Activated CD8-positive, alpha-beta memory T cell treated with anti-CD3 and anti-CD28 coated beads, Interleukin-2, amount 50 U/mL, for 24 hours (primary cell): Measurements from ENCODE around the gene FDCSP.
"Not testable (repeated sequence)": the region's sequence is repeated elsewhere in the genome, so short reads cannot be mapped to it uniquely, and the experiment has no call there.

Source experiments
- DNase-seq: peaks from one replicate; pipeline ENCODE4 v3.0.0-alpha.2; 2020; ENCODE audit errors: extremely low read depth

Gene FDCSP

DNA sequence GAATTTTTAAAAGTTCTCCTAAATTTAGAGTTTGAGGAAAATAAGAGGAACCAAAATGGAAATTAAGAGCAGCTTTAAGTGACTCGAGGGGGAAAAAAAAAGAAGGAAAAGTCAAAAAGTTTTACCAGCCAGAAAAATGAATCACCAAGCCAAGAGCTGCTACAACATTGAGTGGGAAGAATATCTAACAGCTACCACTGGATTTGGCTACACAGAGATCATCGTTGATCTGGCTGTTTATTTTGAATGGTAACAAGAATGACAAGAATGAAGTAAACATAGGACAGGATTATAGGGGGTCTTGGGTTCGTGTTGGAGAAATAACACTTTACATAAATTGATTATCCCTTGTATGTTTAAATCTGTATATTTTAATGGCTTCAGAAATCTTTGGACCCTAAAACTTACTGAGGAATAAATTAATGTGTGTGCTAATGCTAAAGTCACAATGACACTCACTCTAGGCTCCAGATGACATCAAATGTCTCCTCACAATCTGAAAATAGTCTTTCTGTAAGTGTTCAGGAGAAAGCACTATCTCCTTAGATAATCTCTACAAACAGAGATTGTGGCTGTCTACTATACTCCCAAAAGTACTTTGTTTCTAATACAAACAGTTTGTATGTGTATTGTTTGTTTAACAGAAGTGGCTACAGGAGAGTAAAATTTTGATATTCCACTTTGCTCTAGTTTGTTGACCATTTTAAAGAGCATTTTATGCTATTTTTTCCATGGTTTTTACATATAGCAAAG, 13.4 kb downstream of the FDCSP start:
- DNase-seq, result no peak

DNA sequence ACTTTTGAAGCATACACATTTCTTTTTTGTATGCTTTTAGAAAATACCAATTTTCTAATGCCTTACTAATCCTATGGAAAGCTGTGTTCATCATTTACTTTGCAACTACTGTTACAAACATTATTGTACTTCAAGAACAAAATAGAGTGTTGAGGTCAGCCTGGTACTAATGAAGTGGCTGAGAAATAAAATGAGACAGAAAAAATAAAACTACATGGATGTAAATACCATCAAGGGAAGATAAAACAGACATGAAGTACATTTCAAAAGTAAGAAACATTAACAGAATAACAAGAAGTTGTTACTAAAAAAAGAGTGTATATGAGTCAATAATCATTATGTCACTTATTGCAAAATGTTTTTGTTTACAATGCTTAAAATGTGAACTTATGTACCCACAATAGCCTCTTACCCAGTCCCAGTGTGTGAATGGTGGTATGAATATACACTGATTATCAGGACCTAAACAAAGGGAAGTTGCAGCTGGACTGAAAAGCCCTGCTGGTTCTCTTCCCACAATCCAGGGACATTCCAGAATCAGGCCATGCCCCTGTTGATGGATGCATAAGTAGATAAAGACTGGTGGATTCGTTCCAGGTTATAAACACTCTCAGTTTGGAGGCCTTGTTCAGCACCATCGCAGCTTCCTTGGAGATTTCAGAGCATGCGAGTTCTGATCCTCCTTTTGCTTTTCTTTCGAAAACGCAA, 14.1 kb downstream of the FDCSP start:
- no peak for DNase-seq

DNA sequence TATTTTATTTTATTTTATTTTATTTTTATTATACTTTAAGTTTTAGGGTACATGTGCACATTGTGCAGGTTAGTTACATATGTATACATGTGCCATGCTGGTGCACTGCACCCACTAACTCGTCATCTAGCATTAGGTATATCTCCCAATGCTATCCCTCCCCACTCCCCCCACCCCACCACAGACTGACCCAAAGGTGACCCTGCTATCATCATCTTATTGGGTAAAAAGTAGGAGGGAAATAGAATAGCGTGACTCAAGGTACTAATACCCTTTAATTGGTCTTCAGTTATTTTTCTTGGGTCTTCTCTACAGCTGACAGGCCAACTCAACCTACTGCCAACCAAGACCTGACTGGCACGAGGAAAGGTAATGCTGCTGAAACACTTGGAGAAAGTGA, 16.4 kb downstream of the FDCSP start, which contains the start of gene CSN3:
Gene CSN3, plus strand, starts transcription at position 301 of the 400 bp plus-strand sequence. CDS start 2,223 bp downstream, outside the sequence.
- not testable (repeated sequence) for DNase-seq

DNA sequence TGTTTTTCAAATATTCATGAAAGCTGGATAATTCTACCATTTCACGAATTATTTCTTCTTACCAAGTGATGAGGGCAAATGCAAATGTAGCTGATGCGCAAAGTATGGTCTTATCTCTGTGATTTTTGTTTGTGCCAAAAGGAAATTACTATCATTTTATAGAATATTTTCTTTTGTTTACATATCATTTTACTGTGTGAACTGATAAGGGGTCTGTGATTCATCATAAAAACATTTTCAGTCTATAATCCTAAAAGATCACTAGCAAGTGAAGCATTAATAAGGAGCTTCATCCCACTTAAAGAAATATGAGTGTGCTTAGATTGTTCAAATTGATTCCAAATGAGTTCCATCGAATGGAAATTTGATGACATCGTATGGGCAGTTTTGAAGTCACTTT, 17.2 kb downstream of the FDCSP start:
- DNase-seq, result no peak

DNA sequence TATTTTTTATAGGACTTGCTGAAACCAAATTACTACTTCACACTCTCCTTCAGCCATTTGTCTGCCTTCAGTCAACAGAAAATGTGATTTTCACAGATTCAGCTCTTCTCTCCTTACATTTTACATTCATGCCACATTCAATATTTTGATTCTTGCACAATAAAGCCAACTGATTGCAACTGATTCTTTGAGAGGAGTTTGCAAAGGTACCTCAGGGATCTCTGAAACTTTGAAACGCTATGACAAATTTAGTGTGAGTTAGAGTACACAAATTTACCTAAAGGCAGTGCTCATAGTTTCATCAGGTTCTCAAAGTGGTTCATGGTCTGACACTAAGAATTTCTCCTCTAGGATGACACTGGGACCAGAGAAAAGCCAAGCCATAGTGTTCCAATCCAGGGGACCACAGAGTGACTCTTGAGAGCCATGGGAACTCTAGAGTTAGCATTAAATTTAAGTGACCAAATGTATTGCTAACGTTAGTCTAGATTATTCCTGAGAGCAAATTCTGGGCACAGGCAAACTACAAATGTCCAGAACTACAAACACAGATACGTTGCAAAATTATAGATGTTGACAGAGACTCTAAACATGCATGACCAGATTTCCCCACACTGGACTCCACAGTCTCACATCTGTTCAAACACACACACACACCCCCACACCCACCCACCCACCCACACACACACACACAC, 25.5 kb downstream of the FDCSP start:
- no peak for DNase-seq

DNA sequence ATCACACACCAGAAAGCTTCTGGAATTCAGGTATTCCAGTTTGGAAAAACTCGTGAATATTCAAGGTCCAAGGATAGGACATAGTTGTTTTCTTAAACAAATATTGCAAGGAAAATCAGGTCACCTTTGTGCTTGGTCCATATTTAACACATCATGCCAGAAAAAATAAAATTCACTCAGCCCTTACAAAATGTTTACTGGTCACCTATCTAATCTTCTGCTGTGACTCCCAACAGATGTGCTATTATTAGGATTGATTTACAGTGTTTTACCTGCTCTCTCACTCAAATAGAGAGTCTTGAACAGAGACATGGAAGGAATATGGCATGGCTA, 26.0 kb downstream of the FDCSP start:
- DNase-seq, result no peak

DNA sequence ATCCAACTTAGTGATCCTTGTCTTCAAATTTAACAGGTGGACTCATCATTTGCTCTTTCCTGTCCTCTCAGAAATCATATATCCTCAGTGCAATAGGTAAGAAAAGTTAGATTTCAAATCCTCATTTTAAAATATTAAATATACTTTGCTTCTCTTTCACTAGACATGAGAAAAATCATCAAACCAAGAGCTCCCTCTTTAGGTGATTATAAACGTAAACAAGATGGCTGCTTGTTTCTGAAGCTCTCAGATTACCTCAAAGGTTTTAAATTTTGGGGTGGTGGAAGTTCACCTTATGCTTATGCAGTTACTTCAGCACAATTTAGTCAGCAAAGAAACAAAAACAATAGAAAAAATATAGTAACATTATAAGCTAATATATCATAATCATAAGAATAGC, 43.8 kb downstream of the FDCSP start:
- DNase-seq, result no peak

DNA sequence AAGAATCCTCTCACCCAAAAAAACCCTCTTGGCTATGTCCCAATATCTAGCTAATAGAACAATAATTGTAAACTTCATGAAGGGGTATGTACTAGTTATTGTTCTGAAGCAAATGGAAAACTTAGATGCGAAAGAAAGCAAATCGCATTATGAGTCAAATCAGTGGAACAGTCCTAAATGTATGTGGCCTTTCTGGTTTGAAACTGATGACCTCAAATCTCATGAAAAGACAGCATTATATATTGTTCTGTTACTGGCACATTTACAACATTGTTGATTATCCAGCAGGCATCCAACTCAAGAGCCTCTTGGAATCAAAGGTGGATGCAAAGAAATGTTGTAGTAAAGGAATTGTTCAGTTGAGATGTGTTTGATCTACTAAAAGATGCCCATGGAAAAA, 51.2 kb downstream of the FDCSP start:
- DNase-seq, result no peak

DNA sequence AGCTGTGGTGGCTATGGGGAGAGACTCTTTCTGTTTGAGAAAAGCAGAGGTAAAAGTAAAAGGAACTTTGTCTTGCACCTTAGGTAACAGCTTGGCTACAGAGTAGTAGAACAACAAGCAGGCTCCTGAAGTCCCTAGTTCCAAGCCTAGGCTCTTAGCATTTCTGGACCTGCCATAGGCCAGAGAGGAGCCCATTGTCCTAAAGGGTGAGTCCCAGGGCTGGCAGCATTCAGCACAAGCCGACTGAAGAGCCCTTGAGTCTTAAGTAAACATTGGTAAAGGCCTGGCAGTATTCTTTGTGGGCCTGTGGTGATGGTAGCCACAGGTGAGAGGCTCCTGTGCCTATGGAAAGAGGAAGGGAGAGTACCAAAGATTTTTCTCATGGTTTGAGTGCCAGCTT, 54.6 kb downstream of the FDCSP start:
- DNase-seq, result no peak
